ENCODE data around the gene GAK.
A peak's percentile ranks its signal among the peaks of the same experiment; 100 is the strongest.

Gene GAK

DNA sequence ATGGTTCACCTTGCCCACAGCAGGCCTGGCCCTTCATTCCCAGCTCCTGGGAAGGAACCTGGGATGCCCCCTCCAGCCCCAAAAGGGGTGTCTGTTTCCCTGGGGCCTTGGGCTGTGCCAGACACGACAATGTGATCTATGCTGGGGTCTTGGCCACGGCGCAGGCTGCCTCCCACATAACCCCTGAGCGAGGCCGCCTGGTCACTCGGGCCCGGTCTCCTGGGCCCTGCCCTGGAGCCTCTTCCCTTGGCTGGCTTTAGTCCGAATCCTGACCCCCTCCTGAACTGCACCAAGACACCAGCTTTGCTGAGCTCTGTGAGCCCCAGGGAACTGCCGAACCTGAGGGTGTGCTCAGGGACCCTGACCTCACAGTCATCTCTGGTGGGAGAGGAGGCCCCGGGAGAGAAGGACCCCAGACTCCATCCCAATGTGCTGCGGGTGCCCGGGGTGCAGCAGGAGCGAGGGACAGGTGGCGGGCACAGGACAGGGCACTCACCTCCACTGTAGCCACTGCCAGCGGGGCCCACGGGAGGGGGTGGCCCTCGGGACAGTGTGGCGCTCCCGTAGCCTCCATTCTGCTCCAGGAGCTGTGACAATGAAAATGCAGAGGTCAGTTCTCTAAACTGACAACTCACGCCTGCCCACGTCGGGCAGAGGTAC is 42.0 kb downstream of the GAK start:
- no peak for DNase-seq (ENCODE audit: low read depth in 2 of 2)

DNA sequence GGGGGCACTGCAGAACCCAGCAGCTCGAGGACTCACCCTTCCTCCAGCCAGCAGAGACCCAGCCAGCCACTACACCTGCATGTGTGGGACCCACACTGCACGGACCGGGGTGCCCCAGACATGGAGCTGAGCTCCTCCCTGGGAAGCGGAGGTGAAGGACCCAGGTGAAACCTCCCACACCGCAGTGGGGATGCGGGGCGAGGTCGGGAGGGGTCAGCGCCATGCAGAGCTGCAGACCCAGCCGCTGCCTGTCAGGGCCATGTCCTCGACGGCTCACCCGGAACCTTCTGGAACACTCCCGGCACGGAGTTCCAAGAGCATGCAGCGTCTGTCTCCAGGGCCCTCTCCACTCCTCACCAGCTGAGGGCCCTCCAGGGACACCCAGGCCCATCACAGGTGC is 42.6 kb downstream of the GAK start:
- DNase-seq (ENCODE audit: low read depth in 2 of 2), result no peak

DNA sequence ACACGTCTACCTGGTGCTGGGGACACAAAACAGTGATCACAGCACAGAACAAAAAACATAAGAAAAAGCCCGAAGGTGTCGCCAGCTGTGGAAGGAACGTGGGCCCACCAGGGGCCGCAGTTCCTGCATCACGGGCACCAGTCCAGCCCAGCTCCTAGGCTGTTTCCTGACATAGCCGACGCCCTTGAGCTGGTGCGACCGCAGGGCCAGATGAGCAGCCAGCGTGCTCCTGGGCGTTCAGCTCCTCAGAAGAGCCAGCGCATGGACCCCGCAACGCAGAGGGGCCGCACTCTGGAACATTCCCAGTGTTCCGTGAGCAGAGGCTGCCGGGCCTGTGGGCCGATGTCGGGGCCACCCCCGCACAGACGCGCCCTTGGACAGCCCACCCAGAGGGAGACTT is 44.1 kb downstream of the GAK start:
- DNase-seq (ENCODE audit: low read depth in 2 of 2), result no peak

DNA sequence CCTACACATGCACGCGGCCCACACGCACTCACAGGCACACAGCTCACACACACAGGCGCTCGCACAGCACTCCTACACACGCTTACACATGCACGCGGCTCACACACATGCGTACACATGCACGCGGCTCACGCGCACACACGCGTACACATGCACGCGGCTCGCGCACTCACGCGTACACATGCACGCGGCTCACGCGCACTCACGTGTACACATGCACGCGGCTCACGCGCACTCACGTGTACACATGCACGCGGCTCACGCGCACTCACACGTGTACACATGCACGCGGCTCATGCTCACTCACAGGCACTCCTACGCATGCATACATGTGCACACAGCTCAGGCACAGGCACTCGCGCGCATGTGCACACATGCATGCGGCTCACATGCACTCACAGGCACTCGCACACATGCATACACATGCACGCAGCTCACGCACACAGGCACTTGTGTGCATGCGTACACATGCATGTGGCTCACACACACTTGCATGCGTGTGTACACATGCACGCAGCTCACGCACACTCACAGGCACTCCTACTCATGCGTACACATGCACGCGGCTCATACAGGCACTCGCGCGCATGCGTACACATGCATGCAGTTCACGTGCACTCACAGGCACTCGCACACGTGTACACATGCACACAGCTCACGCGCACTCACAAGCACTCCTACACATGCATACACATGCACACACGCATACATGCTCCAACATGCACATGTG is 44.9 kb downstream of the GAK start:
- DNase-seq (ENCODE audit: low read depth in 2 of 2), result no peak

DNA sequence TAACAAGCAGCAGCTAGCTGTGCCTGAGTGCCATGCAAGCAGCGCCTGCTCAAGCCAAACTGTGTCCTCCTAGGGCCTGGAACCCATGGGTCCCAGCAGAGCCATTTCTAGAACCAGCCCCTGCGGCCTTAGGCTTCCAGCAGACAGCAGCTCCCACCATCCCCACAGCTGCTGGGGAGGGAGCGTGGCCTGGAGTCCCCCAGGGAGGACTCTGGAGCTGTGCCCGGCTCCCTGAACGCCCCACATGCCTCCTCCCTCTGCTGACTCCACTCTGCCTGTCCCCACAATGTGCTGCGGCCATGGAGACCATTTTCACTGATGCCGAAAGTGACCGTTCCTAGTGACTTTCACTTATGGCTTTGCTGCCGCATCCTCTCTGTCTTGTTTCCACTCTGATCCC is 45.9 kb downstream of the GAK start:
- DNase-seq (ENCODE audit: low read depth in 2 of 2), result no peak

DNA sequence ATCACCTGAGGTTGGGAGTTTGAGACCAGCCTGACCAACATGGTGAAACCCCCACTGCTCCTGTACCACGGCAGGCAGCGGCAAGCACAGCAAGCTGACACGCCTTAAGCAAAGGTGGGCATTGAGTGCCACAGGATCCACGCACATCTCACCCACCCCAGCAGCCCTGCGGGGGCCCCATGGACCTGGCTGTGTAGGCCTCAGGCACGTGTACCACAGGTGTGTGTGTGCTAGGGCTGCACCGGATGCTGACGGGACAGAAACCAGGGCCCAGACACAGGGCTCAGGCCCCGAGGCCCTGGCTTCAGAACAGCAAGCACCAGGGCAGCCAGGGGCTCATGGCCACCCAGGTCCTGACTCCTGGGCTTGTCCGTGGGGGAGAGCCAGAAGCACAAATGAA is 46.8 kb downstream of the GAK start:
- DNase-seq (ENCODE audit: low read depth in 2 of 2), result no peak

DNA sequence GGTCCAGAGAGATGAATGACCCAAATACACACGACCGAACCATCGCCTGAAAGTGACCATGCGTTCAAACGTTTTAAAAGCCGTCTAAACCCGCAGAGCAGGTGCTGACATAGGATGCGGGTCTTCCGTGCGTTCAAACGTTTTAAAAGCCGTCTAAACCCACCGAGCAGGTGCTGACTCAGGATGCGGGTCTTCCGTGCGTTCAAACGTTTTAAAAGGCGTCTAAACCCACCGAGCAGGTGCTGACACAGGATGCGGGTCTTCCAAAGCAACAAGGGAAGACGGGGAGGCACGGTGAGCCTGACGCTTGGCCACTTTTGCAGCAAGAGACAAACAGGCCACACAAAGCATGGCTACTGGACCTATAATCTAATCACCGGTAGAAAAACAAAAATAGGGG is 47.2 kb downstream of the GAK start:
- DNase-seq (ENCODE audit: low read depth in 2 of 2), result no peak

DNA sequence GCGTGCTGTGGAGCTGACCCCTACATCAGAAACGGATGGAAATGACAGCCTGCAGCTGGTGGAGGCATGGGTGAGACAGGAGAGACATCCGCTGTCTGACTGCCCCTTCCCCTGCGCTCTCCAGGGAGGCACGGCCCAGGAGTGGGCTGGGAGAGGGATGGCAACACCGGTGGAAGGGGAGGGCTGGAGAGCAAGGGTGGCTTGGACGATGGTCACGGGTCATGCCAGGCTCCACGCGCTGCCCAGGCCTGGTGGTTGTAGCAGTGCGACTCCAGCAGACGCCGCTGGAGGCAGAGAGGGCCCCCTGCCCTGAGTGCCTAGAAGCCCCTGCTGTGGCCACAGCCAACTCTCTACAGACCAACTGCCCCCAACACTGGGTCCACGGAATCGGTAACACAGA is 47.9 kb downstream of the GAK start:
- DNase-seq (ENCODE audit: low read depth in 2 of 2), result no peak

DNA sequence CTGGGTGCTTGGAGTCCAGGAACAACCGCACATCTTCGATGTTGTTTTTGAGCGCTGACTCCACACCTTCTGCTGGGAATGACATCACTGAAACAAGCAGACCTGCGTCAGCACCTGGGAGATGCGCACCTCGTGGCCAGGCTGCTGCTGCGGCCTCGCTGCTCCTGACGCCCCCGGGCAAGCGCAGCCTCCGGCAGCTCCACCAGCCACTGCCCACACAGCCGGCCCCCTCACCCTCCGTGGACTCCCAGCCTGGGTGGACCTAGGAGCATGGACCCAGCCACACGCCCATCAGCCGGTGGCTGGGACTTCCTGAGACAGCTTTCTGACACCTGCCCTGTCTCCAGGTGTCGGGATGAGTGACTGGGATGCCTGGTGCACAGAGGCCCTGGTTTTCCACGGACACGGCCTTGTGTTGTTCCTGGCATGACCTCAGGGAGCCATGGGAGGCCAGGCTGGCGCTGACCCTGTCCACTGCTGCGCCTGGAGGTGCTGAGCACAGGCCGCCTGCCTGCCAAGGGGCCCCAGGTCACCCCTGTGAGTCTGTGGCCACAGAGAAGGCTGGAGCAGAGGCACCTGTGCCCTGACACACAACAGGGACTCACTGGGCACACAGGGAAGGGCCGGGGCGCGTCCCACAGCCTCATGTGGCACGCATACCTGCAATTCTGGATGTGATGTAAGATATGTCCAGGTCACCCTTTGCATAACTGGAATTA is 48.6 kb downstream of the GAK start:
- DNase-seq (ENCODE audit: low read depth in 2 of 2), result no peak

DNA sequence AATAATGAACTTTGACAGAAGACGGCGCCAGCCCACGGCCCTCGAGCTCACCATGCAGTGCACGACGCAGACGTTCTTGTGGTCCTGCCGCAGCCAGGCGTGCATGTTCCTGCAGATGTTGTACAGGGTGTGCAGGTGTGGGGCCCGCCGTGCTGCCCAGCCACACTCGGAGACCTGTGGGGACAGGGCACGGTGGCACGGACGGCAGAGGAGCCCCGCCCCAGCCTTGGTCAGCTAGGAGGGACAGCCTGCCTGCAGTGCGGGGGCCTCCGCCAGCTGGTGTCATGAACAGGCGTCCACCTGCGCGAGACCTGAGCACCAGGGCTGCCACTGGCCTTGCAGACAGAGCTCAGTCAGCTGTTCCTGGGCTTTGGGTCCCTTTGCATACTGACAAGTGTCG is 49.5 kb downstream of the GAK start:
- no peak for DNase-seq (ENCODE audit: low read depth in 2 of 2)

DNA sequence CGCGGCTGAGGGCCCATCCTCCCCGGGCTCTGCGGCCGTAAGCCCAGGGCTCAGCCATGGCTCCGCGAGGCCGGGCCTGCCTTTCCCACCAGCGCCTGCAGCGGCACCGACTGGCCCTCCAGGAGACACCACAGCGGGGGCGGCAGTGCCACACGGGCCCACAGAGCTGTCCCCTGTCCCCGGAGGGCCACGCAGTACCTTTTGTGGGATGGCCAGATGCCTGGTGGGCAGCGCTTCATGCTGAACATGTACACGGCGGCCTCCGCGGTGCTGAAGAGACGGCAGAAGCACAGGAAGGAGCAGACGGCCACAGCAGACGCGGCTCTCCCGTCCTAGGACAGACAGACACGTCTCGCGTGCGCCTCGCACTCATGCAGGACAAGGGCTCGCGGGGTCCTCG is 50.4 kb downstream of the GAK start:
- no peak for DNase-seq (ENCODE audit: low read depth in 2 of 2)

DNA sequence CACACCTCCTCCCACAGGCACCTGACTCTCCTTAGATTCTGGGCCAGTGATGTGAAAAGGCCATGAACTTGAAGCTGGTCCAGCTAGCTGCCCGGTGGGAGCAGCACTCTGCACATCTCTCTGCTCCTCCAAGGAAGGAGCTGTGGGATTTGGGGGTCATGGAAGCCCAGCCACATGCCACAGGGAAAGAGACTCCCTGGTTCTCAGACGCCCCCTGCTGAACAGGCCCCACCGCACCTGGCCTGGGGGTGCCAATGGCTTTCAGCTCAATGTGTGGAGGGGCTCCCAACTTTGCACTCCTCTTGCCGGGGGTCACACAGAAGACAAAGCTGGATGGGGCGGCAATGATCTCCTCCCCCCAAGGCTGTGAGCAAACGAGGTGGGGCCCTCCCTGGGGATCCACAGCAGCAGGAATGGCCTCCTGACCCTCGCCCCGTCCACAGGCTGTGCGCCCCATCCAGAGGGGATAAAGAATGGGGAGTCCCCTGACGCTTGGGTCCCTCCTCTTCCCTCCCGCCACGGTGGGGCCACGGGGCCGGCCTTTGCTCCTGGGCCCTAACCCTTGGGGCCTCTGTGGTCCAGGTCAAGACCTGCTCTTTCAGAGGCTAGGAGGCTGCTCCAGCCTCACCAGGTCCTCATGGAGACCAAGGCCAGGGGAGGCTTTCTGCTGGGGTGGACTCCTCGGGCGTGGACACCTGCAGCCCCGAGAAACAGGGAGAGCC is 51.3 kb downstream of the GAK start:
- DNase-seq (ENCODE audit: low read depth in 2 of 2), result no peak

DNA sequence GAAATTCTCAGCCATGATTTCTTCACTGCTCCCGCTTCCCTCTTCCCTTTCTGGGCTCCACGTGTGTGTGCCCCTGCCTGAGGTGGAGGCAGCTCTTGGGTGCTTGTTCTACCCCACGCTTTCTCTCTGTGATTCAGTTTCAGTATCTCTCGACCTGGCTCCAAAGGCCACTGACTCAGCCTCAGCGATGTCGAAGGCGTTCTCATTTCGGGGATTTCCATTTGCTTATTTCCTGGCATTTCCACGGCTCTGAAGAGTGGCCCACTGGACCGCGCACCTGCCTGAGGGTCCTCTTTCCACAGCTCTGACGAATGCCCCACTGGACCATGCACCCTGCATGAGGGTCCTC is 52.4 kb downstream of the GAK start:
- peak; percentile 52 to 69 for DNase-seq (ENCODE audit: low read depth in 2 of 2)

DNA sequence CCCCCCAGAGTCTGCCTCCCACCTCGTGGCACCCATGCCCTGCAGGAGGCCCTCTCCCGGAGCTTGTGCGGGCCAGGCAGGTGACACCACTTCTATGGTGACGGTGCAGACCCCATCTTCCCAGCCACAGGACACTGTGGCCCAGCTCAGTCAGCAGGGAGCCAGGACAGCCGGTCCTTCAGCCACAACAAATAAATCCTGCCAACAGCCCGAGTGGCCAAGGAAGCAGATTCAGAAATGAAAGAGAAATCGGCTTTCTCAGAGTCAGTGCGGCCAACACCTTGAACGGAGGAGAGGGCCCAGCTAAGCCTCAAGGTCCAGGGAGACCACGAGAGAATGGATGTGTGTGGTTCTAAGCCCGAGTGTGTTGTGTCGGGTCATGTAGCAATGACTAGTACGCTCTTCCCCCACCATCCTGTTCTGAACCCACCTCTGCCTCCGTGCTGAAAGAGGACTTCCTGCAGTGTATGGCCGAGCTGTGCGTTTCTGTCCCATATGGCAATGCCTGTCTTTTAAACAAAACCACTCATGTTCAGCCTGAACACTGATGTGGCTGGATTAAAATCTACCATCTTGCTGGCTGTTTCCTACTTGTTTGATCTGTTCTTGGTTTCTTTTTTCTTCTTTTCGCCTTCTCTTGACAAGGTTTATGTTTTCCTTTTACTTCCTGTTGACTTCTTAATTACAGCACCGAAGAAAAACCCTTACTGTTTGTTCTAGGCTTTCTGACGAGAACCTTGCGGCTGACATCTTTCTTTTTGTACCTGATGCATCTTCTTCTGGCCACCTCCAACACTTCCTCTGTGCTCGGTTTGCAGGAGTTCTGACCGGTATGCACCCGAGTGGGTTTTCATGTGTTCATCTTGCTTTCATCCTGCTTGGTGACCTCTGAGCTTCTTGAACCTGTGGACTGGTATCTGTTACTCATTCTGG is 53.1 kb downstream of the GAK start:
- peak in 1 of 2 donors; percentile 16 for DNase-seq (ENCODE audit: low read depth in 2 of 2)

DNA sequence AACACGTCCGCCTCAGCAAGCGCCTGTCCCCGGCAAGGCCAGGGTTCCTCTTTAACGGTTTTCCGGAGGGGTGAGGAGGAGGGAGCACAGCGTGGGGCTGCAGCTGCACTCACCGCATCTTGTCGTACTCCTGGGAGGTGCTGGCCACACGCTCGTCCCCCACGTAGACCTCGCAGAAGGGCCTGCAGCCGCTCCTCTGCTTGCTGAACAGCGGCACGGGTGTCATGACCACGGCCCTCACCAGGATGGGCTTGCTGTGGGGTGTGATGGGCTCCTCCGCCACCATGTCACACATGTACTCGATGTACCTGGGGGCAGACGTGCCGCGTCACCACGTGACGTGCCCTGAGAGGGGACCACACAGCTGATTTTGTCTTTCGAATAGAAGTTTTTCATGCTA is 54.6 kb downstream of the GAK start:
- DNase-seq (ENCODE audit: low read depth in 2 of 2), result no peak

DNA sequence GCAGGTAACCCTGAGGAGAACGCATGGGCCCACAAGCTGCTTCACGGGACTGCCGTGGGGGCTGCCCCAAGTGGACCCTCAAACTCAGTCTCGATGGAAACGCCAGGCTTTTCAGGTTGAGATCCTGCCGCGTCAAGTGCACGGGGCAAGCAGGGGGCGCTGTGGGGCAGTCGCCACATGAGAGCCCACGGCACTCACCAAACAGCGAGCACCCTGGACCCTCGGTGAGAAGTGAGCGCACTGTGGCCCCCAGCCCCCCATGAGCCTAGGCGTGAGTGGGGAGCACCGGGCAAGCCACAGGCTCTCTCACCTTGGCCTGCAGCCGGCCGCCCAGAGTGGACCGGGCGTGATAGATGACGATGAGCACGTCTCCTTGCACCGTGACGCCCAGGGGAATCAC is 55.3 kb downstream of the GAK start:
- DNase-seq (ENCODE audit: low read depth in 2 of 2), result no peak

DNA sequence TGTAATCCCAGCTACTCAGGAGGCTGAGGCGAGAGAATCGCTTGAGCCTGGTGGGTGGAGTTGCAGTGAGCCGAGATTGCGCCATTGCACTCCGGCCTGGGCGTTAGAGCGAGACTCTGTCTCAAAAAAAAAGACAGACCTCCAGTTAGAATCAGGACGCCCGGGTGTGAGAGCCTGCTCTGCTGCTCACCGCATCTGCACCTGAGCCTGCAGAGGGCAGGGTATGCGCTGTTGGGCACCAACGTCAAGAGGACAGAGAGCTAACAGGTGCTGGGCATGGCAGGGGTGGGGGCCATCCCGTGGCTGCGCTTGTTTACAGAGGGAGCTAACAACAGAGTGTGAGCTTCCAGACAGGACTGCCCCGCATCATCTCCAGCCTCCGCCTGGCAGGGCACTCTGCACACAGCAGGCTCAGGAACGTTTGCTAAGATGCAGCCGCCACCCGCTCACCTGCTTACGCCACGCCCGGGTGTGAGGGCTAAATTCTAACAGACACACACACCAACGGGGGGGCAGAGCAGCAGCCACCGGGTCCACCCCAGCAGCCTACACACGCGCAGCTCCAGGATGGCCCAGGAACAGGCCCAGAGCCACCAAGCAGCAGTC is 56.2 kb downstream of the GAK start:
- DNase-seq (ENCODE audit: low read depth in 2 of 2), result no peak

DNA sequence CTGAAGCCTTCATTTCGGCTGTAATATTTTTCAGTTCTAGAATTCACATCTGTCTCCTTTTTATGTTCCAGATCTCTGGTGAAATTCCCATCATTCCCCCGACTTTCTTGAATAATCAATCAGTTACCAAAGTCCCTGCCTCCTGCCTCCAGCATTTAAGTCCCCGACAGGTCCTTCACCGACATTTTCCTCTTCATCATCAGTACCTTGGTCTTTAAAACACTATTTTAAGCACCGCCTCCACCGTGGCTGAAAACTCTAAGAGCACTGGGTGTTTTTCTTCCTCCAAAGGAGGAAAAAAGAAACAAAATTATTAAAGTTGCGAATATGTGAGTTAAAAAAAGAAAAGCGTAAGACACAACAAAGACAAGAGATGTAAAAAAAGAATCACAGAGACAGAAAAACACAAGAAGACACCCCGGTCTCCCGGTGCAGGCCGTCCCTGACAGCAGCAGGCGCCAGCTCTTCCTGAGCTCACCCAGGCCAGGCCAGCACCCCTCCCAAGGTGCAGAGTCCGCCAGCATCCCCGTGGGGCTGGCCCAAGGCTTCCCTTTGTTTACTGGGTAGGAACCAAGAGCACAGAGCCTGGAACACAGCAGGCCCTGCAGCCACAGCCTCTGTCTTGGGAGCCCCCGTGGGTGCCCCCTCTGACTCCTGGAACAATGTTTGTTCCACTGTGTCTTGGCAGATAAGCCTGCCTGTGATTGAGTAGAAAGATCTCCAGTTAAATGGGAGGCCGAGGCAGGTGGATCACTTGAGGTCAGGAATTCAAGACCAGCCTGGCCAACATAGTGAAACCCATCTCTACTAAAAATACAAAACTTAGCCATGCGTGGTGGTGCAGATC is 56.9 kb downstream of the GAK start:
- no peak for DNase-seq (ENCODE audit: low read depth in 2 of 2)

DNA sequence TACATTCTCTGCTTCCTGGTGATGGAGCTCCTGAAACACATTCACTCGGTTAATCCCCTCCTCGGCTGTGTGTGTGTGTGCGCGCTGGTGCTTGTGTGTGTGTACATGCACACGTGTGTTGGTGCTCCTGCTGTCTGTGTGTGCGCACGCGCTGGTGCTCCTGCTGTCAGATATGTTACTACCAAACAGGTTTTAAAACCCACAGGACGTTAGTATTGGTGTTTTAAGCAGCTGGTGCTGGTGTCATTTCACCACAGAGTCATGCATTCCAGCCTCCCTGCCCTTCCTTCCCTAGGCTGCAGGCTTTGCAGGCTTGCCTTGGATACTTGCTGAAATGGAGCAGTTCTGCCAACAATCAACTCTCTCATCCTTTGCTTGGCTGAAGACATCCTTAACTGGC is 58.1 kb downstream of the GAK start:
- DNase-seq (ENCODE audit: low read depth in 2 of 2), result no peak

Measured in stimulated activated CD4-positive, alpha-beta T cell treated with anti-CD3 and anti-CD28 coated beads, Interleukin-4, amount 100 ng/mL, for 48 hours (primary cell).